ENCODE measurements around the gene LGALS9.

GRCh38 chr17:27650836-27651235 is 19.8 kb downstream of the LGALS9 start:
- TF ChIP-seq CHD2 (IDR thresholded peaks at IDR 0.05; ENCODE audit: low read depth, low read length): no peak
- TF ChIP-seq NUFIP1 (IDR thresholded peaks at IDR 0.05; ENCODE audit: partially characterized antibody): no peak
- TF ChIP-seq ETV6 (IDR thresholded peaks at IDR 0.05; ENCODE audit: borderline replicate concordance in 1 of 2, low read depth in 2 of 2, low read length in 1 of 2): no peak
- TF ChIP-seq ETV6 (CRISPR knock-in tag; IDR thresholded peaks at IDR 0.05; ENCODE audit: borderline replicate concordance): no peak
- no peak for TF ChIP-seq SMARCC2 (IDR thresholded peaks at IDR 0.05; ENCODE audit: low read depth)
- TF ChIP-seq CTCF (IDR thresholded peaks at IDR 0.05 in 2 of 3, conservative IDR thresholded peaks at IDR 0.05 in 1 of 3; ENCODE audit: insufficient read depth in 2 of 3, low read depth in 1 of 3, low read length in 3 of 3): no peak
